Activated naive CD4-positive, alpha-beta T cell (primary cell): ENCODE data around the gene YIPF6.
"Not testable (repeated sequence)": the region's sequence is repeated elsewhere in the genome, so short reads cannot be mapped to it uniquely, and the experiment has no call there.

Source experiments
- DNase-seq, 4 experiments: peaks; one replicate each; lab custom pipeline; 2025; lab: John Stamatoyannopoulos, UW

Gene YIPF6

GRCh38 chrX:68498508-68499379 lies at the start of gene YIPF6:
YIPF6 (plus strand) TSS chrX:68499051; CDS start chrX:68499067, 16 bp downstream.
- peak; percentile 1 to 39 (median 32) for DNase-seq

GRCh38 chrX:68451720-68452119 lies 47.1 kb upstream of the YIPF6 start:
- no peak for DNase-seq

- DNase-seq: no peak
These were observed 44.2 kb upstream of the YIPF6 start for GRCh38 chrX:68454476-68455150.

GRCh38 chrX:68455151-68455510 lies 43.7 kb upstream of the YIPF6 start:
- DNase-seq: no peak

GRCh38 chrX:68461093-68461492 lies 37.8 kb upstream of the YIPF6 start:
- no peak for DNase-seq

- DNase-seq: no peak
These were observed 37.3 kb upstream of the YIPF6 start for GRCh38 chrX:68461576-68461975.

GRCh38 chrX:68462197-68462596 lies 36.7 kb upstream of the YIPF6 start:
- no peak for DNase-seq

GRCh38 chrX:68462653-68463052 lies 36.2 kb upstream of the YIPF6 start:
- DNase-seq: no peak

- DNase-seq: no peak
These were observed 35.0 kb upstream of the YIPF6 start for GRCh38 chrX:68463880-68464279.

- DNase-seq: no peak
These were observed 34.1 kb upstream of the YIPF6 start for GRCh38 chrX:68464796-68465195.

GRCh38 chrX:68480969-68481368 lies 17.9 kb upstream of the YIPF6 start:
- no peak for DNase-seq

GRCh38 chrX:68486198-68486597 lies 12.7 kb upstream of the YIPF6 start:
- not testable (repeated sequence) for DNase-seq

GRCh38 chrX:68487254-68487653 lies 11.6 kb upstream of the YIPF6 start:
- DNase-seq: no peak

GRCh38 chrX:68487924-68488323 lies 10.9 kb upstream of the YIPF6 start:
- DNase-seq: no peak

GRCh38 chrX:68488657-68489056 lies 10.2 kb upstream of the YIPF6 start:
- DNase-seq: no peak

- no peak for DNase-seq
These were observed 8.2 kb upstream of the YIPF6 start for GRCh38 chrX:68490644-68491043.

GRCh38 chrX:68492583-68492982 lies 6.3 kb upstream of the YIPF6 start:
- DNase-seq: no peak

GRCh38 chrX:68493776-68494175 lies 5.1 kb upstream of the YIPF6 start:
- DNase-seq: not testable (repeated sequence)

- no peak for DNase-seq
These were observed 775 bp upstream of the YIPF6 start for GRCh38 chrX:68498044-68498507.

GRCh38 chrX:68499543-68500504 lies 973 bp downstream of the YIPF6 start:
- no peak for DNase-seq

- peak in 1 of 4 experiments; percentile 0 for DNase-seq
These were observed 5.2 kb downstream of the YIPF6 start for GRCh38 chrX:68503836-68504636.
